Thyroid gland (tissue), 4 donors: ENCODE measurements around the gene YIPF2.

ENCODE experiments used
- POLR2A ChIP-seq, 2 donors: fragments of 450-650 bp; IDR thresholded peaks; one replicate each; pipeline ENCODE4 v1.6.1; 2017; ENCODE audit warnings: antibody characterized with exemption in 2 of 2, mild to moderate bottlenecking in 2 of 2, moderate library complexity in 1 of 2
- TF ChIP-seq, protein P1 (sequence below), 6 experiments: fragments of 200-600 bp in 3 of 6; fragments of 450-650 bp in 3 of 6; sonication (generic) in 3 of 6; IDR thresholded peaks; one replicate each; pipeline ENCODE4 v1.5.1; 2016 to 2019; ENCODE audit warnings: antibody characterized with exemption in 6 of 6, mild to moderate bottlenecking in 2 of 6, inconsistent platforms in 1 of 6, moderate library complexity in 1 of 6

GRCh38 chr19:10908380-10908960 lies 20.0 kb downstream of the YIPF2 start:
- TF ChIP-seq, protein P1, sequence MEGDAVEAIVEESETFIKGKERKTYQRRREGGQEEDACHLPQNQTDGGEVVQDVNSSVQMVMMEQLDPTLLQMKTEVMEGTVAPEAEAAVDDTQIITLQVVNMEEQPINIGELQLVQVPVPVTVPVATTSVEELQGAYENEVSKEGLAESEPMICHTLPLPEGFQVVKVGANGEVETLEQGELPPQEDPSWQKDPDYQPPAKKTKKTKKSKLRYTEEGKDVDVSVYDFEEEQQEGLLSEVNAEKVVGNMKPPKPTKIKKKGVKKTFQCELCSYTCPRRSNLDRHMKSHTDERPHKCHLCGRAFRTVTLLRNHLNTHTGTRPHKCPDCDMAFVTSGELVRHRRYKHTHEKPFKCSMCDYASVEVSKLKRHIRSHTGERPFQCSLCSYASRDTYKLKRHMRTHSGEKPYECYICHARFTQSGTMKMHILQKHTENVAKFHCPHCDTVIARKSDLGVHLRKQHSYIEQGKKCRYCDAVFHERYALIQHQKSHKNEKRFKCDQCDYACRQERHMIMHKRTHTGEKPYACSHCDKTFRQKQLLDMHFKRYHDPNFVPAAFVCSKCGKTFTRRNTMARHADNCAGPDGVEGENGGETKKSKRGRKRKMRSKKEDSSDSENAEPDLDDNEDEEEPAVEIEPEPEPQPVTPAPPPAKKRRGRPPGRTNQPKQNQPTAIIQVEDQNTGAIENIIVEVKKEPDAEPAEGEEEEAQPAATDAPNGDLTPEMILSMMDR (IDR thresholded peaks at IDR 0.05) = no peak
- no peak for TF ChIP-seq POLR2A (IDR thresholded peaks at IDR 0.05)
